Panc1 (cell line): ENCODE results near the gene SLAIN1. TPM values are rescaled to one million over a fixed set of nuclear protein-coding genes. Genes with fewer than 3 reads are reported as not detected.

ENCODE experiments used
- ATAC-seq: fragments of 200-7000 bp; cut with Tn5 transposase; 2 replicates; pipeline ENCODE4 v1.9.1; 2020; ENCODE audit warnings: mild to moderate bottlenecking, moderate library complexity
- BruUV-seq: library from RNA; stranded (reverse); fragments of 400-500 nt; replicated peaks from 2 replicates; lab custom pipeline; 2021; lab: Mats Ljungman, UMichigan
- CTCF ChIA-PET: fragments of 300-600 bp; sonication (Branson Sonifier 250); formaldehyde crosslinking; loops from one replicate; lab custom pipeline; 2022; ENCODE audit warnings: antibody characterized with exemption; lab: Charles Lee
- POLR2A ChIA-PET: fragments of 300-600 bp; sonication (Branson Sonifier 250); formaldehyde crosslinking; loops from one replicate; lab custom pipeline; 2022; ENCODE audit warnings: antibody characterized with exemption; lab: Charles Lee
- DNase-seq: peaks from one replicate; pipeline ENCODE4 v3.0.0-alpha.2; 2010; ENCODE audit warnings: low read depth, low spot score
- H3K27ac ChIP-seq: 2 replicates; pipeline ENCODE4 v1.5.1; 2011; ENCODE audit warnings: mild to moderate bottlenecking, low read length, inconsistent platforms
- H3K27me3 ChIP-seq: fragments of 200-500 bp; sonication (Bioruptor generic); 2 replicates; pipeline ENCODE4 v1.6.0; 2014; ENCODE audit warnings: low read length, inconsistent platforms; ENCODE audit not compliant: control insufficient read depth, insufficient read depth
- H3K36me3 ChIP-seq: fragments of 200-500 bp; sonication (Bioruptor generic); 2 replicates; pipeline ENCODE4 v1.5.1; 2014; ENCODE audit warnings: inconsistent platforms, mild to moderate bottlenecking, low read length, moderate library complexity; ENCODE audit not compliant: control insufficient read depth, insufficient read depth
- H3K4me1 ChIP-seq: 2 replicates; pipeline ENCODE4 v1.5.1; 2011; ENCODE audit warnings: inconsistent platforms, mild to moderate bottlenecking, low read length, moderate library complexity; ENCODE audit not compliant: control insufficient read depth, insufficient read depth
- H3K4me3 ChIP-seq, 2 experiments: 2 replicates each; pipeline ENCODE4 v1.5.1; 2011 to 2012; ENCODE audit warnings: low read depth in 2 of 2, low read length in 2 of 2, mild to moderate bottlenecking in 2 of 2, inconsistent platforms in 1 of 2, moderate library complexity in 1 of 2
- H3K9me3 ChIP-seq: fragments of 200-500 bp; sonication (Bioruptor generic); 2 replicates; pipeline ENCODE4 v1.5.1; 2014; ENCODE audit warnings: low read depth, mild to moderate bottlenecking, inconsistent platforms, low read length, moderate library complexity; ENCODE audit not compliant: control insufficient read depth, insufficient read depth
- POLR2AphosphoS5 ChIP-seq: IDR thresholded peaks from 2 replicates; pipeline ENCODE4 v1.6.1; 2012; ENCODE audit warnings: mild to moderate bottlenecking, low read depth, low read length, moderate library complexity
- SIN3A ChIP-seq: IDR thresholded peaks from 2 replicates; pipeline ENCODE4 v1.6.1; 2012; ENCODE audit warnings: low read depth, mild to moderate bottlenecking, low read length, moderate library complexity, borderline replicate concordance; ENCODE audit not compliant: insufficient read depth
- TCF7L2 ChIP-seq: IDR thresholded peaks from 2 replicates; pipeline ENCODE4 v1.6.1; 2011; ENCODE audit warnings: mild to moderate bottlenecking, low read depth, low read length, inconsistent platforms
- in situ Hi-C: cut with HindIII; loops from 2 replicates; pipeline ENCODE4 v1.10.0; 2016; ENCODE audit warnings: low sequenced_read_pairs, low pct_unique_long_range_greater_than_20kb
- intact Hi-C: fragments of 100-400 bp; cut with micrococcal nuclease; formaldehyde crosslinking; loops from one replicate; pipeline ENCODE4 v1.10.0; 2022; ENCODE audit not compliant: unreplicated experiment
- total RNA-seq: library from RNA; stranded (reverse); gene quantifications from one replicate; pipeline ENCODE4 v1.2.1, GENCODE V29; 2021; ENCODE audit not compliant: unreplicated experiment
- TF ChIP-seq, protein P1 (sequence below): fragments of 450-650 bp; IDR thresholded peaks from 2 replicates; pipeline ENCODE4 v1.5.1; 2017; ENCODE audit warnings: mild to moderate bottlenecking
- TF ChIP-seq, protein P2 (sequence below), 2 experiments: IDR thresholded peaks; 2 replicates each; pipeline ENCODE4 v1.6.1; 2011 to 2012; ENCODE audit warnings: low read depth in 2 of 2, control low read depth in 1 of 2, low read length in 1 of 2, mild to moderate bottlenecking in 1 of 2, moderate library complexity in 1 of 2; ENCODE audit not compliant: insufficient read depth in 1 of 2

The SLAIN1 gene
- total RNA-seq, 1 experiment from 2014 or later: 0.49 TPM

DNA sequence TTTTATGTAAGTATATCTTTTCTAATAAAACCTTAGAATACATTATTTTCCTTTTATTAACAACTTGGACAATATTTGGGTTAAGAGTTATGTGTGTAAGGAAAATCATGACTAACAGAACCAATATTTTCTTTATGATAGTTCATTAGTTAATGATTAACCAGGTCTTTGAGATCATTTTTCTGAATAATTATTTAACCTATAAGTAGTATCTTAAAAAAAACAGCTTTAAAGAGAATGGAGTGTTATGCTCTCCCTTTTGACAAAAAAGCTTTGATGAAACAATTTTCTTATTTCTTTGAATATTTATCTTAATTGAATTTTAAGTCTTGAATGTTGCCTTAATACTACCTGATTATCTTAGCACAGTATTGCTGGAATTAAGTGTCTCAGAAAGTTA lies 3.8 kb downstream of the SLAIN1 start:
- intact Hi-C loops (no loop called here), in situ Hi-C loops (no loop called here)
- H3K4me3 ChIP-seq: no peak overlapping the region
- TF ChIP-seq, protein P1, sequence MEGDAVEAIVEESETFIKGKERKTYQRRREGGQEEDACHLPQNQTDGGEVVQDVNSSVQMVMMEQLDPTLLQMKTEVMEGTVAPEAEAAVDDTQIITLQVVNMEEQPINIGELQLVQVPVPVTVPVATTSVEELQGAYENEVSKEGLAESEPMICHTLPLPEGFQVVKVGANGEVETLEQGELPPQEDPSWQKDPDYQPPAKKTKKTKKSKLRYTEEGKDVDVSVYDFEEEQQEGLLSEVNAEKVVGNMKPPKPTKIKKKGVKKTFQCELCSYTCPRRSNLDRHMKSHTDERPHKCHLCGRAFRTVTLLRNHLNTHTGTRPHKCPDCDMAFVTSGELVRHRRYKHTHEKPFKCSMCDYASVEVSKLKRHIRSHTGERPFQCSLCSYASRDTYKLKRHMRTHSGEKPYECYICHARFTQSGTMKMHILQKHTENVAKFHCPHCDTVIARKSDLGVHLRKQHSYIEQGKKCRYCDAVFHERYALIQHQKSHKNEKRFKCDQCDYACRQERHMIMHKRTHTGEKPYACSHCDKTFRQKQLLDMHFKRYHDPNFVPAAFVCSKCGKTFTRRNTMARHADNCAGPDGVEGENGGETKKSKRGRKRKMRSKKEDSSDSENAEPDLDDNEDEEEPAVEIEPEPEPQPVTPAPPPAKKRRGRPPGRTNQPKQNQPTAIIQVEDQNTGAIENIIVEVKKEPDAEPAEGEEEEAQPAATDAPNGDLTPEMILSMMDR: no peak
- no peak for TF ChIP-seq TCF7L2
- TF ChIP-seq POLR2AphosphoS5: no peak
- TF ChIP-seq, protein P2, sequence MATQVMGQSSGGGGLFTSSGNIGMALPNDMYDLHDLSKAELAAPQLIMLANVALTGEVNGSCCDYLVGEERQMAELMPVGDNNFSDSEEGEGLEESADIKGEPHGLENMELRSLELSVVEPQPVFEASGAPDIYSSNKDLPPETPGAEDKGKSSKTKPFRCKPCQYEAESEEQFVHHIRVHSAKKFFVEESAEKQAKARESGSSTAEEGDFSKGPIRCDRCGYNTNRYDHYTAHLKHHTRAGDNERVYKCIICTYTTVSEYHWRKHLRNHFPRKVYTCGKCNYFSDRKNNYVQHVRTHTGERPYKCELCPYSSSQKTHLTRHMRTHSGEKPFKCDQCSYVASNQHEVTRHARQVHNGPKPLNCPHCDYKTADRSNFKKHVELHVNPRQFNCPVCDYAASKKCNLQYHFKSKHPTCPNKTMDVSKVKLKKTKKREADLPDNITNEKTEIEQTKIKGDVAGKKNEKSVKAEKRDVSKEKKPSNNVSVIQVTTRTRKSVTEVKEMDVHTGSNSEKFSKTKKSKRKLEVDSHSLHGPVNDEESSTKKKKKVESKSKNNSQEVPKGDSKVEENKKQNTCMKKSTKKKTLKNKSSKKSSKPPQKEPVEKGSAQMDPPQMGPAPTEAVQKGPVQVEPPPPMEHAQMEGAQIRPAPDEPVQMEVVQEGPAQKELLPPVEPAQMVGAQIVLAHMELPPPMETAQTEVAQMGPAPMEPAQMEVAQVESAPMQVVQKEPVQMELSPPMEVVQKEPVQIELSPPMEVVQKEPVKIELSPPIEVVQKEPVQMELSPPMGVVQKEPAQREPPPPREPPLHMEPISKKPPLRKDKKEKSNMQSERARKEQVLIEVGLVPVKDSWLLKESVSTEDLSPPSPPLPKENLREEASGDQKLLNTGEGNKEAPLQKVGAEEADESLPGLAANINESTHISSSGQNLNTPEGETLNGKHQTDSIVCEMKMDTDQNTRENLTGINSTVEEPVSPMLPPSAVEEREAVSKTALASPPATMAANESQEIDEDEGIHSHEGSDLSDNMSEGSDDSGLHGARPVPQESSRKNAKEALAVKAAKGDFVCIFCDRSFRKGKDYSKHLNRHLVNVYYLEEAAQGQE (IDR thresholded peaks at IDR 0.05; ENCODE audit: insufficient read depth in 1 of 2, low read depth in 2 of 2, low read length in 1 of 2): no peak
- no peak for TF ChIP-seq SIN3A
- H3K27ac ChIP-seq: no peak overlapping the region
- ATAC-seq (no peak), DNase-seq (no peak)
- H3K27me3 ChIP-seq: peaks cover 3% of the 10 kb centered on the region; the same call in 1 of the 2 replicates
- no peaks in the 10 kb centered on the region for H3K9me3 ChIP-seq
- BruUV-seq: no TSS peak
- H3K4me1 ChIP-seq: no peaks in the 10 kb centered on the region
- POLR2A ChIA-PET: no interaction called here
- no peaks in the 10 kb centered on the region for H3K36me3 ChIP-seq
- CTCF ChIA-PET: no interaction called here

DNA sequence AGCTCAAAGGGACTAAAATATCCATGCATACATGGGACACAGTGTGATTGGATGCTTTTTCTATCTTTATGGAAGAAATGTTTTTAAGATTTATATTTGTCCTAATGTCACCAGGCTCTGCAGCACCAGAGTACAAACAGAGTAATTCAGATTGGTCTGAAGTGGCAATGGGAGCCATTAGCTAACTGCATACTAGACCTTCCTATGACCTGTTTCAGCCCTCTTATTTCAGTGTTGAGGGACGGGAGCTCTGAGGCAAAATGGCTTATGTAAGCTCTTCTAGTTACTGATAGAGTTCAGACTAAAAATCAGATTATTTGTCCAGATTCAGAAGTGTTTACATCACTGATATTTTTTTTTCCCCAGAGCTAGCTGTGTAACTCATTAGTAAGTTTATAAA lies 4.9 kb downstream of the SLAIN1 start:
- DNase-seq (no peak), ATAC-seq (no peak)
- intact Hi-C loops (no loop called here), in situ Hi-C loops (no loop called here)
- H3K9me3 ChIP-seq: no peaks in the 10 kb centered on the region
- POLR2A ChIA-PET: no interaction called here
- CTCF ChIA-PET: no interaction called here
- H3K36me3 ChIP-seq: no peaks in the 10 kb centered on the region
- no TSS peak for BruUV-seq
- TF ChIP-seq TCF7L2 (no peak), POLR2AphosphoS5 (no peak), SIN3A (no peak)
- TF ChIP-seq, protein P1: no peak
- TF ChIP-seq, protein P2 (IDR thresholded peaks at IDR 0.05; ENCODE audit: insufficient read depth in 1 of 2, low read depth in 2 of 2, low read length in 1 of 2): no peak
- no peak overlapping the region for H3K27ac ChIP-seq
- no peaks in the 10 kb centered on the region for H3K4me1 ChIP-seq
- peaks cover 2% of the 10 kb centered on the region; the same call in 1 of the 2 replicates for H3K27me3 ChIP-seq
- H3K4me3 ChIP-seq: no peak overlapping the region
